Measurements from ENCODE around the gene HNF1B.
A peak's percentile ranks its signal among the peaks of the same experiment; 100 is the strongest.
"Not testable (repeated sequence)": the region's sequence is repeated elsewhere in the genome, so short reads cannot be mapped to it uniquely, and the experiment has no call there.

Gene HNF1B, protein sequence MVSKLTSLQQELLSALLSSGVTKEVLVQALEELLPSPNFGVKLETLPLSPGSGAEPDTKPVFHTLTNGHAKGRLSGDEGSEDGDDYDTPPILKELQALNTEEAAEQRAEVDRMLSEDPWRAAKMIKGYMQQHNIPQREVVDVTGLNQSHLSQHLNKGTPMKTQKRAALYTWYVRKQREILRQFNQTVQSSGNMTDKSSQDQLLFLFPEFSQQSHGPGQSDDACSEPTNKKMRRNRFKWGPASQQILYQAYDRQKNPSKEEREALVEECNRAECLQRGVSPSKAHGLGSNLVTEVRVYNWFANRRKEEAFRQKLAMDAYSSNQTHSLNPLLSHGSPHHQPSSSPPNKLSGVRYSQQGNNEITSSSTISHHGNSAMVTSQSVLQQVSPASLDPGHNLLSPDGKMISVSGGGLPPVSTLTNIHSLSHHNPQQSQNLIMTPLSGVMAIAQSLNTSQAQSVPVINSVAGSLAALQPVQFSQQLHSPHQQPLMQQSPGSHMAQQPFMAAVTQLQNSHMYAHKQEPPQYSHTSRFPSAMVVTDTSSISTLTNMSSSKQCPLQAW
- long read RNA-seq, donor 1, partial matches to known transcripts = 54 of 58 reads
- long read RNA-seq, donor 1, other reads (novel, unspliced or antisense) = 0 of 58 reads
- long read RNA-seq, donor 2, partial matches to known transcripts = 40 of 41 reads
- long read RNA-seq, donor 2, other reads (novel, unspliced or antisense) = 0 of 41 reads
- long read RNA-seq, donor 3, partial matches to known transcripts = 19 of 21 reads
- long read RNA-seq, donor 3, other reads (novel, unspliced or antisense) = 0 of 21 reads
- long read RNA-seq, donor 4, partial matches to known transcripts = 67 of 69 reads
- long read RNA-seq, donor 4, other reads (novel, unspliced or antisense) = 0 of 69 reads
- long read RNA-seq, donor 5, partial matches to known transcripts = 69 of 75 reads
- long read RNA-seq, donor 5, other reads (novel, unspliced or antisense) = 0 of 75 reads
- long read RNA-seq, donor 6, partial matches to known transcripts = 174 of 179 reads
- long read RNA-seq, donor 6, other reads (novel, unspliced or antisense) = 0 of 179 reads
- long read RNA-seq, donor 7 = 0 reads
- long read RNA-seq, donor 8, partial matches to known transcripts = 59 of 62 reads
- long read RNA-seq, donor 8, other reads (novel, unspliced or antisense) = 0 of 62 reads

GRCh38 chr17:37744961-37745800 lies at the start of gene HNF1B:
TSS of gene HNF1B (minus strand) at chr17:37745059. CDS start at chr17:37744884, 175 bp downstream.
- DNase-seq = peak; percentile 67

- no peak for DNase-seq
Observed at GRCh38 chr17:37792787-37793186, 47.9 kb upstream of the HNF1B start.

DNA sequence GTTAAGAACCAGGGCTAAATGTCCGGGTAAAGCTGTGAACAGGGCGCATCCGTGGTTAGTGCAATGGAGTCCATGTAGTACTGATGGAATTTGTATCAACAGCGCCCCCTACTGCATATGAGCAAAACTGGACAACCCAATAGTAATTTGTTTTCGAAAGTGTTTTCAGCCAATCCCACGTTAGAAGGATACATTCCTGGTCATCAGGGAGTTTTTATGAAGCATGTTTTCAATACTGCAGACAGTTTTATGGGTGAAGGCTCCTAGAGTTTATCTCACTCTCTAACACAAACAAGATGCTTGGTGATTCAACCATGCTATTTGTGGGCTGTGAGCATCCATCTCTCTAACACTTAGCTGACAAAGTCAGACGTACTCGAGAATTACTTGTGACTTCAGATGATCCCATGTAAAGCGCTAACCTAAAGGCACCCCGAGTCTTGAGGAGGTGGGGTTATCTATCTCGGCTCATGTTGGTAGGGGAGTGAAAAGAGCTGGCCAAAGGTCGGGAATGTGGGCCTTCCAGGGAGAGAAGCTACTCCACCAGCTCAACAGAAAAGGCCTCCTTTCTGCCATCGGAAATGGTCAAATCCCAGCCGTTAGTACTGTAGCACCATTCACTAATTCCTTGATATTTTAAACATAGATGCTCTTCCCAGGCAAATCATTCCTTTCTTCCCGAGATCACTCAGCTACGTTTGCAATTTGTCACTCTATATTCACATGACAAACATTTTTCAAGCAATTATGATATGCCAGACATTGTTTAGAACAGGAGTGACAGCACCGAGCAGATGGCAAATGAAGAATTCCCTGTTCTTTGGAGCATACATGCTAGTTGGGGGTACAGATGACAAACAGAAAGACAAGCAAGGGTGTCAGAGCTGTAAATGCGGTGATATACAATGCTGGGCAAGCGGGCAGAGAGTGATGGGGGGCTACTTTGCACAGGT lies 46.9 kb upstream of the HNF1B start:
- DNase-seq = peak; percentile 28

GRCh38 chr17:37789771-37790541 lies 45.1 kb upstream of the HNF1B start:
- peak; percentile 69 for DNase-seq

DNA sequence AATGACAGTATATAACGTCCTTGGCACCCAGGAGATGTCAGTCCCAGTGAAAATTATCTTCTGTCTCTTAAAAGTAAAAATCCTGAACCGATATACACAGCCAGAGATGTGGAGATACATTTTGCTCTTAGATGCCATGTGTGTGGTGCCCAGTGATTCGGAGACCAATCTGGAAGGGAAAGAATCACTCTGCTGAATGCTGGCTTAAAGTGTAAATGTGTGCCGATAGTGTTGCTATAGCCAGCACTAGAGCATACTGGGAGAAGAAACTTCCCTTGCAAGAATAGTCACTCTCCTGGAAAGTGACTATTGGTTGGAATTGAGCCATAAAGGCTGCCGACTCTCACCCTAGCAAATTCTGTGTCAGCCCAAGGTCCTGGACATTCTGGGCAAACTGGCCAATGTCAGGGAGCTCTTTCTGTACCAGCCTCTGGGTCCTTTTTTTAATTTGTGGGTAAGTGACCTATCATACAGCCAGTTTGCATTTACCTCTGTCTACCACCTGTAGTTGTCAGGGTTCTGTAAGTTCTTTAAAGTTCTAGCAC lies 44.2 kb upstream of the HNF1B start:
- no peak for DNase-seq

DNA sequence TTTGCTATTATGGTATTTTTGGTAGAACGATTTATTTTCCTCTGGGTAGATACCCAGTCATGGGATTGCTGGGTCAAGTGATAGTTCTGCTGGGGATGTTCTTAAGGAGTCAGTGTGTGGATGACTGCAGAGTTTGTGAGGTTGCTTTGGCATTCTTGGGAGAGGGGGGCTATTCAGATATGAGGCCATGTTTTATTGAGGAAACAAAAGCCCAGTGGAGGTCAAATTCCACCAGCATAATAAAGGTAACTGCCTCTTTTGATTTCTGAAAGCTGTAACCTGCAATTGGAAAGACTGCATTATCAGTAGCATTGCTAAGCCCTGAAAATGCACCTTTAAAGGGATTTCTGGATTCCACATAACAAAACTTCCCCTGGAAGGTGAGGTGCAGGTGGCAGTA lies 43.7 kb upstream of the HNF1B start:
- no peak for DNase-seq

DNA sequence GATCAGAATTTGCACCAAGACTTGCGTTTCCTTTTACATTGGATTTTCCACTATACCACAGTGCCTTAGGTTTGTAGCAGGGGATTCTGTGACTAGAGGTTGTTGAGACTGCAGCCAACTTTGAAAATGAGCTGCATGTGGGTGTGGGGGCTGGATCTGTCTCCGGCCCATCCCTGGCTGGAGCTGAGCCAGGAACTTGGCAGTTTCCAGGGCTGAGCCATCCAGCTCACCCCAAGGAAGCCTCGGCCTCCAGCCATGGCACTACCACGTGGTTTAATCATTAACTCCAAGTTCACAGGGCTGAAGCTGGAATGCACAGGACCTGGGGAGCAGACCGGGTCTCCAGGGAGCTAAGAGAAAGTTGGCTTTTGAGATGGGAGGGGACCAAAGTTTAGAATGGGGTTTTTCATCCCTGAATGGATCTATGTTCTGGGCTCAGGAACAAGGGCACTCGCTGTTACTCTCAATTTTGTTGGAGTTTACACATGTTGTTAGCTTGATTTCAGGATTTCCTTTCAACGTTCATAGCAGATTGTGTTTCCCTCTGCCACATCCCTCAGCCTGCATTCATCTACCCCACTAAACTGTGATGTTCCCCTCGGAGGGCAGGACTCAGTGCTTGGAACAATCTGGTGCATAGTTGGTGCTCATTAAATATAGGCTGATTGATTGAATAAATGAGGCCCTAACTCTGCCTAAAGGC lies 42.3 kb upstream of the HNF1B start:
- peak; percentile 67 for DNase-seq

DNA sequence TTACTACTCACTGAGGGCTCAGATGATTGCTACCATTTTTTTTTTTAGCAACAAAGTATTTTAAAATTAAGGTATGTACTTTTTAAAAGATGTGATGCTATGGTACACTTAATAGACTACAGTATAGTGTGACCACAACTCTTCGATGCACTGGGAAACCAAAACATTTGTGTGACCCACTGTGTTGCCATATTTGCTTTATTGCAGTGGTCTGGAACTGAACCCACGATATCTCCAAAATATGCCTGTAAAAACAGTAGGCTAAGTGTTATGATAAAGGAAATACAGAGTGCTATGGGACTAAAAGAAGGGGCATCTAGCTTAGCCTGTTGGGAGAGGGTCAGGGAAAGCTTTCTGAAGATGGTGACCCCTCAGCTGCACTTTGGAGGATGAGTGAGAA lies 41.6 kb upstream of the HNF1B start:
- DNase-seq = no peak

GRCh38 chr17:37782460-37782859 lies 37.6 kb upstream of the HNF1B start:
- DNase-seq = not testable (repeated sequence)

DNA sequence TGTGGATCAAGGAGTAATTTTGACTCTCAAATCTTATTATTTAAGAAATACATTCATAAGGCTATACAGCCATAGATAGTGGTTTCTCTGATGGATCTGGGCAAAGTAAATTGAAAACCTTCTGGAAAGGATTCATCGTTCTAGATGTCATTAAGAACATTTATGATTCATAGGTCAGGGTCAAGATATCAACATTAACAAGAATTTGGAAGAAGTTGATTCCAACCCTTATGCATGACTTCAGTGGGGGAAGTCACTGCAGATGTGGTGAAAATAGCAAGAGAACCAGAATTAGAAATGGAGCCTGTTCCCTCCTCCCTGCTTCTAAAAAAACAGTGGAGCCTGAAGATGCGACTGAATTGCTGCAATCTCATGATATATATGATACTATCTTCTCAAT lies 36.6 kb upstream of the HNF1B start:
- DNase-seq = no peak

DNA sequence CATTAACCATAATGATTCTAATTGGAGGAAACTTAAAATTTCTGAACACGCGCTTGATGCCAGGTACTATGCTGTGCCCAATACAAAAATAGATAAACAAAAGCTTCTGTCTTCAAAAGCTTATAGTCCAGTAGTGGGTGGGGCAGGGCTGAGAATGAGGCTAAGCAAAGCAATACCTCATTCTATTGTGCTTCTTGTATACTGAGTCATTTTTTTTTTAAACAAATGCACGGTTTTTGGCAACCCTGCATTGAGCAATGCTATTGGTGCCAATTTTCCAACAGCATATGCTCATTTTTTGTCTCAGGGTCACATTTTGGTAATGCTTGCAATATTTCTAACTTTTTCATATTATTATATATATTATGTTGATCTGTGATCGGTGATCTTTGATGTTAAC lies 34.7 kb upstream of the HNF1B start:
- DNase-seq = no peak

- no peak for DNase-seq
Observed at GRCh38 chr17:37774504-37774903, 29.6 kb upstream of the HNF1B start.

DNA sequence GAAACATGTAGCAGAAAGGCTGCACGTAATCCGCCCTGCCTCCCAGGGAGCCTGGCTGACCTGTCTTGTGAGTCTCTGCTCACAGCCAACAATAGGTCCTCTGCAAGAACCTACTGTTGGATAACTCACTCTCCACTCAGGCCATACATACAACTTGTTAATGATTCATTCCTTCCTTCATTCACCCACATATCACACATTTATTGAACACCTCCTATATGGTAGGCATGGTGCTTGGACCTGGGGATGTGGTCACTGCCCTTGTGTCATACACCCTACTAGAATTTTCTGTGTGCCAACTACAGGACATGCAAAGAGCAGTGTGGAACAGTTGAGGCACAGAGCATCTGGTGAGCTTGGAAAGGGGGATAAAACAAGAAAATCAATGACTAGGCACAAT lies 28.1 kb upstream of the HNF1B start:
- no peak for DNase-seq

GRCh38 chr17:37770631-37771518 lies 26.0 kb upstream of the HNF1B start:
- DNase-seq = no peak

GRCh38 chr17:37769050-37769449 lies 24.2 kb upstream of the HNF1B start:
- no peak for DNase-seq

- no peak for DNase-seq
Observed at GRCh38 chr17:37768438-37768837, 23.6 kb upstream of the HNF1B start.

DNA sequence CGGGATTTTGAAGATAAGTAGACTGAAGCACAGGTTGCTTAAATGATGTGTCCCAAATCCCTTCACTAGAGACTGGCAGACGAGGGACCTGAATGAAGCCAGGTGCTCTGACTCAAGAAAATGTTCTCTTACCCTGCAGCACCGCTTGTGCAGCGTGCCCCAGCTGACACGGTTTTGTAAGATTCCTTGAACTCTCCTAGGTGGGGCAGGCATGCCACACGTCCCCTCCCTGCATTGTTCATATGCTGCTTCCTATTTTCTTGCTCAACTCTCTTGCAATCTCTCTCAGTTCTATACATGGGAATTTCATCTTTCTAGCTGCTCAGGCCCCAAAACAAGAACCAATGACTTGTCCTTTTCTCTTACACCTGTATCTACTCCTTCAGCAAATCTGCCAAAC lies 22.1 kb upstream of the HNF1B start:
- no peak for DNase-seq

DNA sequence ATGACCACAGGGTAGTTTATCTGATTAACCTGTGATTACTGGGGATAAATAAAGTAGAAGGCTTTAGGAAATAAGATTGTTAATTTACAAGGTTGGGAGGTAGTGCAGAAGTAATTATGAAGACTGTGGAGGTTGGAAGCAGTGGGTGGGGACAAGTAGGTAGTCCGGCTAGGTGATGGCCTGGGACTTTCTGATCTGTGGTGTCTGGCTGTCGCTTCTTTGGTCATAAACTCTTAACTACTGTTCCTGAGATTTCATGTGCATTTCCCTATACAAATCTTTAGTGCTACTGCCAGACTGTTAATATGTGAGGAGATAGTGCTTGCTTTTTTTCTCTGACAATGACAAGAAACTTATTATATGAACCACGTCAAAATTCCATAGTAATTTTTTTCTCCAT lies 19.5 kb upstream of the HNF1B start:
- no peak for DNase-seq

Data from right kidney (tissue), 9 donors.